GM12878 (cell line): ENCODE results near the gene ITSN2. TPM values are rescaled to one million over a fixed set of nuclear protein-coding genes. Genes with fewer than 3 reads are reported as not detected.

Source experiments
- ATAC-seq: fragments of 200-7000 bp; cut with Tn5 transposase; 3 replicates; pipeline ENCODE4 v1.9.1; 2020; ENCODE audit warnings: mild to moderate bottlenecking, moderate library complexity
- BruUV-seq: library from RNA; stranded (reverse); fragments of 400-500 nt; replicated peaks from 2 replicates; lab custom pipeline; 2021; lab: Mats Ljungman, UMichigan
- CTCF ChIA-PET: fragments of 300-600 bp; sonication (Branson Sonifier 250); formaldehyde crosslinking; extraction: SDS; loops from one replicate; lab custom pipeline; 2021; ENCODE audit warnings: inconsistent platforms; lab: Yijun Ruan, JAX
- POLR2A ChIA-PET: fragments of 350-600 bp; formaldehyde crosslinking; extraction: SDS; loops from one replicate; lab custom pipeline; 2021; ENCODE audit warnings: inconsistent platforms; lab: Charles Lee
- RAD21 ChIA-PET: fragments of 300-600 bp; sonication (Branson Sonifier 250); formaldehyde crosslinking; loops from one replicate; lab custom pipeline; 2023; ENCODE audit warnings: antibody characterized with exemption; ENCODE audit not compliant: unreplicated experiment; lab: Charles Lee
- SMC1A ChIA-PET: fragments of 300-600 bp; sonication (Branson Sonifier 250); formaldehyde crosslinking; loops from one replicate; lab custom pipeline; 2023; ENCODE audit not compliant: unreplicated experiment, uncharacterized antibody; lab: Charles Lee
- DNase-seq: peaks from one replicate; pipeline ENCODE4 v3.0.0-alpha.2; 2011; ENCODE audit warnings: low read depth, low spot score
- FAIRE-seq: peaks from 3 replicates; lab custom pipeline; 2011; peaks lifted over from hg19 to GRCh38; lab: Jason Lieb, UNC
- H2AFZ ChIP-seq: 2 replicates; pipeline ENCODE4 v1.6.0; 2011; ENCODE audit warnings: low read depth, low read length, control low read depth; ENCODE audit not compliant: control insufficient read depth
- H3K27ac ChIP-seq: 2 replicates; pipeline ENCODE4 v1.5.1; 2011; ENCODE audit warnings: control low read depth; ENCODE audit not compliant: control insufficient read depth, insufficient read depth
- H3K27me3 ChIP-seq, 2 experiments: replicated peaks in 1 of 2; 2 replicates each; pipeline versions ENCODE4 v1.6.0 to v1.6.1; 2011; ENCODE audit warnings: low read length in 1 of 2; ENCODE audit not compliant: control insufficient read depth in 2 of 2, insufficient read depth in 2 of 2
- H3K36me3 ChIP-seq, 2 experiments: 2 replicates each; pipeline ENCODE4 v1.5.1; 2011; ENCODE audit warnings: low read length in 1 of 2; ENCODE audit not compliant: control insufficient read depth in 2 of 2, insufficient read depth in 2 of 2
- H3K4me1 ChIP-seq: 2 replicates; pipeline ENCODE4 v1.6.1; 2011; ENCODE audit warnings: mild to moderate bottlenecking, low read length, moderate library complexity, mixed read lengths; ENCODE audit not compliant: control insufficient read depth, insufficient read depth
- H3K4me2 ChIP-seq: 2 replicates; pipeline ENCODE4 v1.6.0; 2011; ENCODE audit warnings: control low read depth; ENCODE audit not compliant: control insufficient read depth, insufficient read depth
- H3K4me3 ChIP-seq: fragments of 200-600 bp; sonication (generic); 2 replicates; pipeline ENCODE4 v1.5.1; 2016
- H3K79me2 ChIP-seq: 2 replicates; pipeline ENCODE4 v1.6.0; 2011; ENCODE audit warnings: low read length; ENCODE audit not compliant: control insufficient read depth, insufficient read depth
- H3K9ac ChIP-seq: 2 replicates; pipeline ENCODE4 v1.8.0; 2011; ENCODE audit warnings: low read length, control low read depth, mixed read lengths; ENCODE audit not compliant: control insufficient read depth, insufficient read depth
- H3K9me3 ChIP-seq: replicated peaks from 3 replicates; pipeline ENCODE4 v1.5.1; 2011; ENCODE audit warnings: mild to moderate bottlenecking, low read length; ENCODE audit not compliant: control insufficient read depth, insufficient read depth
- H4K20me1 ChIP-seq: 2 replicates; pipeline ENCODE4 v1.6.0; 2011; ENCODE audit not compliant: control insufficient read depth, insufficient read depth
- EP300 ChIP-seq, 2 experiments: fragments of 150-350 bp in 1 of 2; IDR thresholded peaks; 2 replicates each; pipeline ENCODE4 v1.6.1; 2011 to 2012; ENCODE audit warnings: low read depth in 2 of 2, low read length in 2 of 2, borderline replicate concordance in 1 of 2, improper control_type of control experiment in 1 of 2, inconsistent platforms in 1 of 2; ENCODE audit not compliant: control insufficient read depth in 1 of 2
- ESRRA ChIP-seq: IDR thresholded peaks from 2 replicates; pipeline ENCODE4 v1.6.1; 2012; ENCODE audit warnings: mild to moderate bottlenecking, low read length, improper control_type of control experiment
- FOXK2 ChIP-seq: fragments of 450-650 bp; IDR thresholded peaks from 2 replicates; pipeline ENCODE4 v1.6.1; 2017; ENCODE audit warnings: mild to moderate bottlenecking, moderate library complexity
- NR2C2 ChIP-seq: IDR thresholded peaks from 2 replicates; pipeline ENCODE4 v1.6.1; 2011; ENCODE audit warnings: borderline replicate concordance, low read depth; ENCODE audit not compliant: control insufficient read depth, insufficient read length
- POU2F2 ChIP-seq: IDR thresholded peaks from 3 replicates; pipeline ENCODE4 v1.6.1; 2011; ENCODE audit warnings: low read depth, mild to moderate bottlenecking, low read length, borderline replicate concordance
- RUNX3 ChIP-seq: IDR thresholded peaks from 2 replicates; pipeline ENCODE4 v1.6.1; 2012; ENCODE audit warnings: low read length, inconsistent platforms
- TBL1XR1 ChIP-seq: IDR thresholded peaks from 2 replicates; pipeline ENCODE4 v1.6.1; 2012; ENCODE audit warnings: low read depth, low read length, improper control_type of control experiment
- TCF12 ChIP-seq: IDR thresholded peaks from 2 replicates; pipeline ENCODE4 v1.6.1; 2011; ENCODE audit warnings: low read depth, mild to moderate bottlenecking, low read length
- WGBS: methylation state at CpG from one replicate; pipeline ENCODE4 v1.1.6; 2016; ENCODE audit warnings: low lambda C conversion rate; ENCODE audit not compliant: insufficient replicate concordance, insufficient coverage; ENCODE audit errors: missing lambda C conversion rate; 5-methylcytosine and 5-hydroxymethylcytosine counted together
- in situ Hi-C: fragments of 300-500 bp; cut with MboI; formaldehyde crosslinking; loops from 9 replicates; pipeline ENCODE4 v1.14.3; 2018; ENCODE audit warnings: mixed read lengths
- intact Hi-C: fragments of 100-400 bp; cut with micrococcal nuclease; formaldehyde crosslinking; loops from one replicate; pipeline ENCODE4 v1.14.2; 2022; ENCODE audit not compliant: unreplicated experiment
- polyA plus RNA-seq, 11 experiments: library from polyadenylated mRNA; depleted of rRNA in 4 of 11; unstranded in 6 of 11; stranded (reverse) in 5 of 11; fragments of >200 nt; fragmentation: Nextera tagmentation in 4 of 11; fragmentation: Illumina TruSeq in 1 of 11; extraction: Ambion mirVana in 4 of 11; extraction: Trizol in 1 of 11; gene quantifications; 1 replicate in 1 of 11; 2 replicates in 10 of 11; pipeline versions ENCODE4 v1.2.1 to v1.2.3, GENCODE V29; 2011 to 2016; ENCODE audit warnings: inconsistent platforms in 2 of 11, missing spikeins in 2 of 11, low read depth in 1 of 11
- total RNA-seq, 4 experiments: library from RNA; depleted of rRNA in 3 of 4; stranded (reverse); fragments of >200 nt in 3 of 4; fragmentation: Illumina TruSeq in 1 of 4; extraction: Trizol in 1 of 4; gene quantifications; 2 replicates each; pipeline versions ENCODE4 v1.2.1 to v1.2.3, GENCODE V29; 2013 to 2021
- TF ChIP-seq, protein P1 (sequence below): IDR thresholded peaks from 2 replicates; pipeline ENCODE4 v1.6.1; 2012; ENCODE audit warnings: low read depth, low read length, improper control_type of control experiment
- TF ChIP-seq, protein P2 (sequence below): fragments of 450-650 bp; IDR thresholded peaks from 2 replicates; pipeline ENCODE4 v1.6.1; 2016; ENCODE audit warnings: mild to moderate bottlenecking

Gene ITSN2
- total and polyA plus RNA-seq, 10 of the 15 experiments (the other 5 are each of a cell fraction or from before 2014, with no cell fraction given) = 20.5 to 80.0 (median 54.7) TPM

DNA sequence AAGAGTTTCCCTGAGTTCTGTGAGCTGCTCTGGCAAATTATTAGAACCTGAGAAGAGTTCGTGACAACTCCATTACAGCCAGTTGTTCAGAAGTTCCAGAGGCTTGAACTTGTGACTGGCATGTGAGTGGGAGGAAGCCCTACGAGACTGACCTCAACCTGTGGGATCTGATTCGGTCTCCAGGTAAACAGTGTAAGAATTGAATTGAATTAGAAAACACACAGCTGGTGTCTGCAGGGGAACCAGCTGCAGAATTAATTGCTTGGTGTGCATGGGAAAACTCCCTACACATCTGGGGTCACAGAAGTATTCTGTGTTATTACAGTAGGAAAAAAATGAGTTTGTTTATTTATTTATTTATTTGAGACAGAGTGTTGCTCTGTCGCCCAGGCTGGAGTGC lies 14.0 kb upstream of the ITSN2 start:
- BruUV-seq = no TSS peak
- ChIA-PET CTCF (interaction anchor here (0.6 to 1.6 kb wide), 2 partner anchors 32 to 102 kb away, joined by 3 to 4 read pairs; no protein-coding TSS in a partner anchor), POLR2A (interaction anchor here (1.5 kb wide), 1 partner anchor 11 kb away, joined by 4 read pairs; no protein-coding TSS in a partner anchor)

More for the DNA sequence above, 14.0 kb upstream of the ITSN2 start:
- 52% methylated on average over 3 of the region's 4 CpGs for WGBS
- Histone ChIP-seq H3K4me2 (no peak overlapping the region), H3K9me3 (no peaks in the 10 kb centered on the region), H2AFZ (peak overlapping the region; percentile 23; the same call in 1 of the 2 replicates), H4K20me1 (no peaks in the 10 kb centered on the region), H3K4me3 (no peak overlapping the region), H3K27me3 (no peaks in the 10 kb centered on the region), H3K79me2 (no peaks in the 10 kb centered on the region)
- TF ChIP-seq FOXK2 (no peak), TBL1XR1 (no peak), NR2C2 (no peak), TCF12 (0 out of 2 replicates have a peak, but pooled peaks have one; percentile 9), POU2F2 (no peak), EP300 (IDR thresholded peaks at IDR 0.05; ENCODE audit: borderline replicate concordance in 1 of 2, control insufficient read depth in 1 of 2, low read depth in 2 of 2, low read length in 2 of 2) (no peak), ESRRA (no peak), RUNX3 (peak; percentile 25; the same call in 1 of the 2 replicates)
- TF ChIP-seq, protein P1, sequence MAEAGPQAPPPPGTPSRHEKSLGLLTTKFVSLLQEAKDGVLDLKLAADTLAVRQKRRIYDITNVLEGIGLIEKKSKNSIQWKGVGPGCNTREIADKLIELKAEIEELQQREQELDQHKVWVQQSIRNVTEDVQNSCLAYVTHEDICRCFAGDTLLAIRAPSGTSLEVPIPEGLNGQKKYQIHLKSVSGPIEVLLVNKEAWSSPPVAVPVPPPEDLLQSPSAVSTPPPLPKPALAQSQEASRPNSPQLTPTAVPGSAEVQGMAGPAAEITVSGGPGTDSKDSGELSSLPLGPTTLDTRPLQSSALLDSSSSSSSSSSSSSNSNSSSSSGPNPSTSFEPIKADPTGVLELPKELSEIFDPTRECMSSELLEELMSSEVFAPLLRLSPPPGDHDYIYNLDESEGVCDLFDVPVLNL = no peak
- TF ChIP-seq, protein P2, sequence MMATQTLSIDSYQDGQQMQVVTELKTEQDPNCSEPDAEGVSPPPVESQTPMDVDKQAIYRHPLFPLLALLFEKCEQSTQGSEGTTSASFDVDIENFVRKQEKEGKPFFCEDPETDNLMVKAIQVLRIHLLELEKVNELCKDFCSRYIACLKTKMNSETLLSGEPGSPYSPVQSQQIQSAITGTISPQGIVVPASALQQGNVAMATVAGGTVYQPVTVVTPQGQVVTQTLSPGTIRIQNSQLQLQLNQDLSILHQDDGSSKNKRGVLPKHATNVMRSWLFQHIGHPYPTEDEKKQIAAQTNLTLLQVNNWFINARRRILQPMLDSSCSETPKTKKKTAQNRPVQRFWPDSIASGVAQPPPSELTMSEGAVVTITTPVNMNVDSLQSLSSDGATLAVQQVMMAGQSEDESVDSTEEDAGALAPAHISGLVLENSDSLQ = no peak
- TF ChIP-seq, all 136 proteins: peak for 2
- Histone ChIP-seq H3K36me3 (no peaks in the 10 kb centered on the region), H3K27ac (no peak overlapping the region), H3K9ac (no peak overlapping the region), H3K4me1 (peaks cover under 1% of the 10 kb centered on the region; the same call in 1 of the 2 replicates)
- ChIA-PET RAD21 (interaction anchor here (1.0 kb wide), 1 partner anchor 148 kb away, joined by 3 read pairs; no protein-coding TSS in a partner anchor), SMC1A (interaction anchor here (0.7 to 1.2 kb wide), 4 partner anchors 17 to 100 kb away, joined by 3 read pairs; no protein-coding TSS in a partner anchor)
- no peak for ATAC-seq
- in situ Hi-C loops (loop anchor here (25.0 kb wide), 1 partner anchor 987 kb away; the partner anchor contains the start of gene KLHL29), intact Hi-C loops (no loop called here)
- no peak for FAIRE-seq
- no peak for DNase-seq
